Measurements from ENCODE around the gene DAG1. TPM values are rescaled to one million over a fixed set of nuclear protein-coding genes. Genes with fewer than 3 reads are reported as not detected.

The DAG1 gene
- total and polyA plus RNA-seq, 10 of the 15 experiments (the other 5 are each of a cell fraction or from before 2014, with no cell fraction given): 0.33 to 16.3 (median 9.2) TPM

DNA sequence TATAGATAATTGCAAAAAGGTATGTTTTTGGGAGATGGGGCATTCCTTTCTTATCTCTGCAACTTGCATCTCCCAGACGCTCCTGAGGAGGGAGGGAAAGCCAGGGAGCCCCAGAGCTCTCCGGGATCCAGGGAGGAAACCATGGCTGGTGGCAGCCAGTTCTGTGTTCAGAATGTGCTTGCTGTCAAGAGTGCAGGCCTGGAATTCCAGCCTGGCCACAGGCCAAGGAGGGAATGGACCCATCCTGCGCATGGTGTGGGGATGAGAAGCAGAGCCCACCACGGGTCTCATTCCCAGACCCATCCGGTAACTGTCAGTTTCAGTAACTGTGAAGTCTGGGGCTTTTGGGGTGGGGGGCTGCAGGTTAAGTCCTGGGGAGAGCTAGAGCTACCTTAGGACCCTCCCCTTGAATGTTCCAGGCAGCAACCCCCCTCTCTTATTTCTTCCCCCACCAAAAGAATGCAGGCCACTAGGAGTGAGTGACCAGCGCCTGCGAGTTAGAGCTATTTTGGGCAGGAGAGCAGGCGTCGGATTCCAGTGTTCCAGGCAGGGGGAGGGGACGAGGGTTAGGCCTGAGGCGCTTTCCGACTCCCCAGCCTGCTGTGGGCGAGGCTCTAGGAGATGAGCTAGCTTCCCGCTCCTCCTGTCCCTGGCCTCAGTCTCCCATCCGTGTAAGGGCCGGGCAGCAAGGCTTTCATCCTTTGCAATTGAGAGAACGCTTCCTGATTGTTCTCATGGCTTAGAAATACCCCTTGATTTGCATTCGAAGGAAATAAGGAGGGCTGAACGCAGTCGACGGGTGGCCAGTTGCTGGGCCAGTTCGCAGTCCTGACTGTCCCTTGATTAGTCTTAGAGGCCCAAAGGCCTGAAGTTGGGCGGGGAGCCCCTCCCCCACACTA lies 781 bp upstream of the DAG1 start (continued):
- TF ChIP-seq TAF1 (IDR thresholded peaks at IDR 0.05; ENCODE audit: borderline replicate concordance, low read depth, low read length) (peak; percentile 18; the same call in 1 of the 2 replicates), SP1 (IDR thresholded peaks at IDR 0.05; ENCODE audit: low read depth, low read length) (no peak), CREM (IDR thresholded peaks at IDR 0.05; ENCODE audit: low read depth) (no peak), HCFC1 (IDR thresholded peaks at IDR 0.05; ENCODE audit: low read length) (no peak), BCL3 (IDR thresholded peaks at IDR 0.05; ENCODE audit: borderline replicate concordance, insufficient read depth, low read depth, low read length, poor library complexity, severe bottlenecking) (no peak), SREBF2 (IDR thresholded peaks at IDR 0.05; ENCODE audit: low read length) (no peak), FOXM1 (IDR thresholded peaks at IDR 0.05; ENCODE audit: low read depth, low read length) (no peak), ASH2L (IDR thresholded peaks at IDR 0.05; ENCODE audit: borderline replicate concordance, low read depth) (no peak), BCL11A (IDR thresholded peaks at IDR 0.05; ENCODE audit: low read depth, low read length) (no peak), CHD2 (IDR thresholded peaks at IDR 0.05; ENCODE audit: borderline replicate concordance, low read depth, low read length) (0 out of 2 replicates have a peak, but pooled peaks have one; percentile 23), NR2C1 (IDR thresholded peaks at IDR 0.05) (no peak), YBX1 (IDR thresholded peaks at IDR 0.05) (no peak), SKIL (IDR thresholded peaks at IDR 0.05; ENCODE audit: low read depth, poor library complexity, severe bottlenecking) (no peak)
- TF ChIP-seq, protein P1, sequence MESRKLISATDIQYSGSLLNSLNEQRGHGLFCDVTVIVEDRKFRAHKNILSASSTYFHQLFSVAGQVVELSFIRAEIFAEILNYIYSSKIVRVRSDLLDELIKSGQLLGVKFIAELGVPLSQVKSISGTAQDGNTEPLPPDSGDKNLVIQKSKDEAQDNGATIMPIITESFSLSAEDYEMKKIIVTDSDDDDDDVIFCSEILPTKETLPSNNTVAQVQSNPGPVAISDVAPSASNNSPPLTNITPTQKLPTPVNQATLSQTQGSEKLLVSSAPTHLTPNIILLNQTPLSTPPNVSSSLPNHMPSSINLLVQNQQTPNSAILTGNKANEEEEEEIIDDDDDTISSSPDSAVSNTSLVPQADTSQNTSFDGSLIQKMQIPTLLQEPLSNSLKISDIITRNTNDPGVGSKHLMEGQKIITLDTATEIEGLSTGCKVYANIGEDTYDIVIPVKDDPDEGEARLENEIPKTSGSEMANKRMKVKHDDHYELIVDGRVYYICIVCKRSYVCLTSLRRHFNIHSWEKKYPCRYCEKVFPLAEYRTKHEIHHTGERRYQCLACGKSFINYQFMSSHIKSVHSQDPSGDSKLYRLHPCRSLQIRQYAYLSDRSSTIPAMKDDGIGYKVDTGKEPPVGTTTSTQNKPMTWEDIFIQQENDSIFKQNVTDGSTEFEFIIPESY (IDR thresholded peaks at IDR 0.05): no peak

All from GM12878 (cell line).